WTC11 (cell line): Measurements from ENCODE around the gene PAOX. TPM values are rescaled to one million over a fixed set of nuclear protein-coding genes. Genes with fewer than 3 reads are reported as not detected.

Source experiments
- ATAC-seq: fragments of 200-7000 bp; cut with Tn5 transposase; 2 replicates; pipeline ENCODE4 v1.10.0; 2021; ENCODE audit warnings: mild to moderate bottlenecking, moderate library complexity
- CTCF ChIA-PET: fragments of 300-600 bp; sonication (Branson Sonifier 250); formaldehyde crosslinking; loops from one replicate; lab custom pipeline; 2021; ENCODE audit warnings: antibody characterized with exemption; lab: Charles Lee
- POLR2A ChIA-PET: fragments of 350-600 bp; sonication (Branson Sonifier 250); formaldehyde crosslinking; loops from one replicate; lab custom pipeline; 2021; ENCODE audit warnings: antibody characterized with exemption; lab: Charles Lee
- DNase-seq: peaks from one replicate; pipeline ENCODE4 v3.0.0; 2021; ENCODE audit warnings: low spot score
- H3K27ac Mint-ChIP-seq: 2 replicates; pipeline ENCODE4 v1.8.0; 2021; ENCODE audit warnings: mixed read lengths
- H3K27me3 Mint-ChIP-seq: 2 replicates; pipeline ENCODE4 v1.8.0; 2021; ENCODE audit warnings: low read depth, mild to moderate bottlenecking, moderate library complexity, mixed read lengths
- H3K36me3 Mint-ChIP-seq: 2 replicates; pipeline ENCODE4 v1.8.0; 2021; ENCODE audit warnings: mixed read lengths
- H3K4me1 Mint-ChIP-seq: 2 replicates; pipeline ENCODE4 v1.8.0; 2022; ENCODE audit warnings: mixed read lengths
- H3K4me3 Mint-ChIP-seq: 2 replicates; pipeline ENCODE4 v1.8.0; 2021; ENCODE audit warnings: mild to moderate bottlenecking, moderate library complexity, mixed read lengths
- H3K9me3 Mint-ChIP-seq: 2 replicates; pipeline ENCODE4 v1.8.0; 2021; ENCODE audit warnings: mixed read lengths
- GABPB1 ChIP-seq: sonication (generic); formaldehyde crosslinking; IDR thresholded peaks from 2 replicates; pipeline ENCODE4 v1.8.1; 2023; ENCODE audit warnings: mild to moderate bottlenecking, missing genetic modification reagents
- MXD4 ChIP-seq: fragments of 250-450 bp; sonication (Bioruptor Pico); IDR thresholded peaks from 2 replicates; pipeline ENCODE4 v1.8.0; 2021; ENCODE audit warnings: mild to moderate bottlenecking, moderate library complexity, borderline replicate concordance
- NFYB ChIP-seq: sonication (generic); formaldehyde crosslinking; conservative IDR thresholded peaks from 2 replicates; pipeline ENCODE4 v1.8.0; 2022; ENCODE audit warnings: low read depth, missing genetic modification reagents
- NR1H2 ChIP-seq: sonication (generic); formaldehyde crosslinking; IDR thresholded peaks from 2 replicates; pipeline ENCODE4 v1.9.0; 2021; ENCODE audit warnings: mild to moderate bottlenecking, moderate library complexity, missing genetic modification reagents
- OVOL2 ChIP-seq: fragments of 250-450 bp; sonication (Bioruptor Pico); IDR thresholded peaks from 2 replicates; pipeline ENCODE4 v1.9.0; 2021; ENCODE audit warnings: mild to moderate bottlenecking, borderline replicate concordance
- SMAD4 ChIP-seq: sonication (generic); formaldehyde crosslinking; IDR thresholded peaks from 2 replicates; pipeline ENCODE4 v1.8.0; 2022; ENCODE audit warnings: mild to moderate bottlenecking, missing genetic modification reagents
- TEAD4 ChIP-seq: sonication (generic); formaldehyde crosslinking; IDR thresholded peaks from 2 replicates; pipeline ENCODE4 v1.8.0; 2022; ENCODE audit warnings: mild to moderate bottlenecking, missing genetic modification reagents
- ZMAT4 ChIP-seq: fragments of 250-450 bp; sonication (Bioruptor Pico); IDR thresholded peaks from 2 replicates; pipeline ENCODE4 v1.9.0; 2021; ENCODE audit warnings: mild to moderate bottlenecking
- ZNF121 ChIP-seq: sonication (generic); formaldehyde crosslinking; IDR thresholded peaks from 2 replicates; pipeline ENCODE4 v1.8.0; 2023; ENCODE audit warnings: missing genetic modification reagents
- ZNF281 ChIP-seq: sonication (generic); formaldehyde crosslinking; IDR thresholded peaks from 2 replicates; pipeline ENCODE4 v1.8.0; 2023; ENCODE audit warnings: mild to moderate bottlenecking, missing genetic modification reagents
- ZNF671 ChIP-seq: fragments of 250-450 bp; sonication (Bioruptor Pico); IDR thresholded peaks from 2 replicates; pipeline ENCODE4 v1.8.0; 2021; ENCODE audit warnings: mild to moderate bottlenecking
- total RNA-seq: library from RNA; stranded (reverse); gene quantifications from 3 replicates; pipeline ENCODE4 v1.2.3, GENCODE V29; 2021
- TF ChIP-seq, protein P1 (sequence below): fragments of 250-450 bp; sonication (Bioruptor Pico); IDR thresholded peaks from 2 replicates; pipeline ENCODE4 v1.9.0; 2021; ENCODE audit warnings: moderate library complexity, mild to moderate bottlenecking, inconsistent platforms, borderline replicate concordance
- TF ChIP-seq, protein P2 (sequence below): sonication (generic); formaldehyde crosslinking; IDR thresholded peaks from 2 replicates; pipeline ENCODE4 v1.8.1; 2023; ENCODE audit warnings: mild to moderate bottlenecking, missing genetic modification reagents
- TF ChIP-seq, protein P3 (sequence below): sonication (generic); formaldehyde crosslinking; IDR thresholded peaks from 2 replicates; pipeline ENCODE4 v1.8.0; 2022; ENCODE audit warnings: mild to moderate bottlenecking, missing genetic modification reagents
- TF ChIP-seq, protein P4 (sequence below): sonication (generic); formaldehyde crosslinking; IDR thresholded peaks from 2 replicates; pipeline ENCODE4 v1.8.1; 2022; ENCODE audit warnings: mild to moderate bottlenecking, moderate library complexity, missing genetic modification reagents

The PAOX gene
- total RNA-seq, 1 experiment from 2014 or later = 3.6 TPM

DNA sequence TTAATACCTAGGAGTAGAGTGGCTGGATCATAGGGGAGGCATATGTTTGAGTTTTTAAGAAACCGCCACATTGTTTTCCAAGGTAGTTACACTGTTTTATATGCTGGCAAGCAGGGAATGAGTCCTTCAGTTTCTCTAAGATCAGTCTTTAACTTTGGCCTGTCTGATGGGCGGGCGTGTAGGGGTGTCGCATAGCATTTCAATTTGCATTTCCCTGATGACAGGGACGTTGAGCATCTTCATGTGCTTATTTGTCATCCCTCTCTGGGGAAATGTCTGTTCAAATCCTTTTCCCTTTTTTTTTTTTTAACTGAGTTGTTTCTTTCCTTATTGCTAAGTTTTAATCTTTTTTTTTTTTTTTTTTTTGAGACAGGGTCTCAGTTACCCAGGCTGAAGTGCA lies 24.7 kb downstream of the PAOX start (continued):
- TF ChIP-seq, protein P1, sequence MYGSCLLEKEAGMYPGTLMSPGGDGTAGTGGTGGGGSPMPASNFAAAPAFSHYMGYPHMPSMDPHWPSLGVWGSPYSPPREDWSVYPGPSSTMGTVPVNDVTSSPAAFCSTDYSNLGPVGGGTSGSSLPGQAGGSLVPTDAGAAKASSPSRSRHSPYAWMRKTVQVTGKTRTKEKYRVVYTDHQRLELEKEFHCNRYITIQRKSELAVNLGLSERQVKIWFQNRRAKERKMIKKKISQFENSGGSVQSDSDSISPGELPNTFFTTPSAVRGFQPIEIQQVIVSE (CRISPR knock-in tag) = no peak
- TF ChIP-seq ZNF671 (CRISPR knock-in tag) (no peak), GABPB1 (CRISPR knock-in tag) (no peak)

- TF ChIP-seq, protein P2, sequence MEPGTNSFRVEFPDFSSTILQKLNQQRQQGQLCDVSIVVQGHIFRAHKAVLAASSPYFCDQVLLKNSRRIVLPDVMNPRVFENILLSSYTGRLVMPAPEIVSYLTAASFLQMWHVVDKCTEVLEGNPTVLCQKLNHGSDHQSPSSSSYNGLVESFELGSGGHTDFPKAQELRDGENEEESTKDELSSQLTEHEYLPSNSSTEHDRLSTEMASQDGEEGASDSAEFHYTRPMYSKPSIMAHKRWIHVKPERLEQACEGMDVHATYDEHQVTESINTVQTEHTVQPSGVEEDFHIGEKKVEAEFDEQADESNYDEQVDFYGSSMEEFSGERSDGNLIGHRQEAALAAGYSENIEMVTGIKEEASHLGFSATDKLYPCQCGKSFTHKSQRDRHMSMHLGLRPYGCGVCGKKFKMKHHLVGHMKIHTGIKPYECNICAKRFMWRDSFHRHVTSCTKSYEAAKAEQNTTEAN (CRISPR knock-in tag) = no peak
- TF ChIP-seq, protein P3, sequence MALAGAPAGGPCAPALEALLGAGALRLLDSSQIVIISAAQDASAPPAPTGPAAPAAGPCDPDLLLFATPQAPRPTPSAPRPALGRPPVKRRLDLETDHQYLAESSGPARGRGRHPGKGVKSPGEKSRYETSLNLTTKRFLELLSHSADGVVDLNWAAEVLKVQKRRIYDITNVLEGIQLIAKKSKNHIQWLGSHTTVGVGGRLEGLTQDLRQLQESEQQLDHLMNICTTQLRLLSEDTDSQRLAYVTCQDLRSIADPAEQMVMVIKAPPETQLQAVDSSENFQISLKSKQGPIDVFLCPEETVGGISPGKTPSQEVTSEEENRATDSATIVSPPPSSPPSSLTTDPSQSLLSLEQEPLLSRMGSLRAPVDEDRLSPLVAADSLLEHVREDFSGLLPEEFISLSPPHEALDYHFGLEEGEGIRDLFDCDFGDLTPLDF = no peak
- no peak for TF ChIP-seq MXD4 (CRISPR knock-in tag)
- no peak for TF ChIP-seq SMAD4 (CRISPR knock-in tag)
- TF ChIP-seq OVOL2 (CRISPR knock-in tag) = no peak
- TF ChIP-seq GABPB1 (CRISPR knock-in tag) = no peak
- TF ChIP-seq ZNF281 (CRISPR knock-in tag) = no peak
- no peak for TF ChIP-seq ZNF121
- TF ChIP-seq NR1H2 = no peak
- no peak for TF ChIP-seq TEAD4 (CRISPR knock-in tag)
- no peak for TF ChIP-seq ZMAT4 (CRISPR knock-in tag)
- TF ChIP-seq, protein P4, sequence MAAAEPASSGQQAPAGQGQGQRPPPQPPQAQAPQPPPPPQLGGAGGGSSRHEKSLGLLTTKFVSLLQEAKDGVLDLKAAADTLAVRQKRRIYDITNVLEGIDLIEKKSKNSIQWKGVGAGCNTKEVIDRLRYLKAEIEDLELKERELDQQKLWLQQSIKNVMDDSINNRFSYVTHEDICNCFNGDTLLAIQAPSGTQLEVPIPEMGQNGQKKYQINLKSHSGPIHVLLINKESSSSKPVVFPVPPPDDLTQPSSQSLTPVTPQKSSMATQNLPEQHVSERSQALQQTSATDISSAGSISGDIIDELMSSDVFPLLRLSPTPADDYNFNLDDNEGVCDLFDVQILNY (CRISPR knock-in tag) = no peak
Observed at GRCh38 chr10:133405272-133405671, 26.2 kb downstream of the PAOX start.

GRCh38 chr10:133405844-133406527 lies 26.9 kb downstream of the PAOX start:
- TF ChIP-seq NFYB (CRISPR knock-in tag) (no peak), ZNF121 (0 out of 2 replicates have a peak, but pooled peaks have one; percentile 40)
- ATAC-seq (no peak), DNase-seq (no peak)
- POLR2A ChIA-PET = no interaction called here
- Mint-ChIP-seq H3K9me3 (peaks cover 19% of the 10 kb centered on the region), H3K27me3 (no peaks in the 10 kb centered on the region), H3K27ac (no peak overlapping the region), H3K4me3 (no peak overlapping the region), H3K4me1 (no peaks in the 10 kb centered on the region), H3K36me3 (peaks cover 77% of the 10 kb centered on the region)
- CTCF ChIA-PET = no interaction called here

More at GRCh38 chr10:133405272-133405671, 26.2 kb downstream of the PAOX start:
- ATAC-seq (no peak), DNase-seq (no peak)
- Mint-ChIP-seq H3K27ac (no peak overlapping the region), H3K4me3 (no peak overlapping the region), H3K4me1 (no peaks in the 10 kb centered on the region), H3K27me3 (no peaks in the 10 kb centered on the region), H3K9me3 (peaks cover 12% of the 10 kb centered on the region), H3K36me3 (peaks cover 74% of the 10 kb centered on the region)
- CTCF ChIA-PET = no interaction called here
- POLR2A ChIA-PET = no interaction called here
